ENCODE data around the gene IGSF3.
"Not testable (repeated sequence)": the region's sequence is repeated elsewhere in the genome, so short reads cannot be mapped to it uniquely, and the experiment has no call there.

DNA sequence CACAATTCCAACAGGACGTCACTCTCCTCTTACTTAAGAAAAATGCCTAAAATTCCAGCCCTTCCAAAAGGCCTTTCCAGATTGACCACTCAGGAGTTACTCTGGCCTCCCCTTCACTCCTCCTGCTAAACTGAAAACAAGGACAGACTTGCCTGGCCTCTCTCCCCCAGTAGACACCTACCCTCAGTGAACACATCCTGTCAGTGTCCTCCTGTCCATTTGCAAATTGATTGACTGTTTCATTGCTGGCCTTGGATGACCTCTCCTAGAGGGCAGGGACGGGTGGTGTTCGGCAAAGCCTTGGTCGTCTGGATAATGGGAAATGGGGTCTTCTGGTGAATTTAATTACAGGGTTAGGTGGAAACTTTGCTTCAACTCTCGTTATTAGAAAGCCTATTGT, 8.9 kb downstream of the IGSF3 start:
- TF ChIP-seq, protein P1, sequence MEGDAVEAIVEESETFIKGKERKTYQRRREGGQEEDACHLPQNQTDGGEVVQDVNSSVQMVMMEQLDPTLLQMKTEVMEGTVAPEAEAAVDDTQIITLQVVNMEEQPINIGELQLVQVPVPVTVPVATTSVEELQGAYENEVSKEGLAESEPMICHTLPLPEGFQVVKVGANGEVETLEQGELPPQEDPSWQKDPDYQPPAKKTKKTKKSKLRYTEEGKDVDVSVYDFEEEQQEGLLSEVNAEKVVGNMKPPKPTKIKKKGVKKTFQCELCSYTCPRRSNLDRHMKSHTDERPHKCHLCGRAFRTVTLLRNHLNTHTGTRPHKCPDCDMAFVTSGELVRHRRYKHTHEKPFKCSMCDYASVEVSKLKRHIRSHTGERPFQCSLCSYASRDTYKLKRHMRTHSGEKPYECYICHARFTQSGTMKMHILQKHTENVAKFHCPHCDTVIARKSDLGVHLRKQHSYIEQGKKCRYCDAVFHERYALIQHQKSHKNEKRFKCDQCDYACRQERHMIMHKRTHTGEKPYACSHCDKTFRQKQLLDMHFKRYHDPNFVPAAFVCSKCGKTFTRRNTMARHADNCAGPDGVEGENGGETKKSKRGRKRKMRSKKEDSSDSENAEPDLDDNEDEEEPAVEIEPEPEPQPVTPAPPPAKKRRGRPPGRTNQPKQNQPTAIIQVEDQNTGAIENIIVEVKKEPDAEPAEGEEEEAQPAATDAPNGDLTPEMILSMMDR (IDR thresholded peaks at IDR 0.05), result not testable (repeated sequence)
- TF ChIP-seq POLR2A (IDR thresholded peaks at IDR 0.05), result not testable (repeated sequence)

Data from testis (tissue), 2 donors.